ENCODE data around the gene AUTS2.

GRCh38 chr7:70794962-70795361, 1196.7 kb downstream of the AUTS2 start:
- TF ChIP-seq SUZ12 (IDR thresholded peaks at IDR 0.05; ENCODE audit: extremely low read depth, insufficient read depth, insufficient read length) = no peak
- no peak for TF ChIP-seq ZNF274 (IDR thresholded peaks at IDR 0.05; ENCODE audit: low read depth, low read length)
- no peak for TF ChIP-seq YY1 (IDR thresholded peaks at IDR 0.05; ENCODE audit: insufficient read depth, insufficient read length)
